Gastrocnemius medialis (tissue), 4 donors: Measurements from ENCODE around the gene AHCYL1. TPM values are rescaled to one million over a fixed set of nuclear protein-coding genes. Genes with fewer than 3 reads are reported as not detected.

Experiments used
- ATAC-seq, 2 donors: fragments of 150-250 bp; one replicate each; pipeline ENCODE4 v1.9.1; 2016
- DNase-seq, 2 donors: peaks; one replicate each; pipeline ENCODE4 v3.0.0-alpha.2; 2019
- H3K27ac ChIP-seq, 4 donors: fragments of 200-600 bp; sonication (generic); 1 replicate in 1 of 4; 2 replicates in 3 of 4; pipeline ENCODE4 v1.5.1; 2016 to 2018; ENCODE audit warnings: mild to moderate bottlenecking in 2 of 4, moderate library complexity in 1 of 4
- H3K27me3 ChIP-seq, 3 donors: fragments of 200-600 bp; sonication (generic) in 2 of 3; 1 replicate in 1 of 3; 2 replicates in 2 of 3; pipeline versions ENCODE4 v1.5.1 to v1.6.0; 2016 to 2019; ENCODE audit warnings: mild to moderate bottlenecking in 1 of 3, moderate library complexity in 1 of 3
- H3K36me3 ChIP-seq, 2 donors: fragments of 200-600 bp; sonication (generic) in 1 of 2; one replicate each; pipeline ENCODE4 v1.5.1; 2017 to 2018
- H3K4me1 ChIP-seq, 2 donors: fragments of 200-600 bp; sonication (generic) in 1 of 2; one replicate each; pipeline ENCODE4 v1.5.1; 2016 to 2017; ENCODE audit warnings: mild to moderate bottlenecking in 2 of 2
- H3K4me3 ChIP-seq, 4 donors: fragments of 200-600 bp; sonication (generic) in 3 of 4; 1 replicate in 1 of 4; 2 replicates in 3 of 4; pipeline ENCODE4 v1.5.1; 2016 to 2019; ENCODE audit warnings: mild to moderate bottlenecking in 2 of 4
- H3K9me3 ChIP-seq, 3 donors: fragments of 200-600 bp; sonication (generic) in 2 of 3; 1 replicate in 1 of 3; 2 replicates in 2 of 3; pipeline ENCODE4 v1.5.1; 2016 to 2019
- CTCF ChIP-seq, 5 experiments: fragments of 450-650 bp in 3 of 5; fragments of 200-600 bp in 2 of 5; sonication (generic) in 2 of 5; IDR thresholded peaks in 4 of 5; conservative IDR thresholded peaks in 1 of 5; 1 replicate in 4 of 5; 2 replicates in 1 of 5; pipeline ENCODE4 v1.5.1; 2016 to 2019; ENCODE audit warnings: antibody characterized with exemption in 5 of 5, mild to moderate bottlenecking in 3 of 5, moderate library complexity in 3 of 5
- POLR2A ChIP-seq, 2 donors: fragments of 450-650 bp; IDR thresholded peaks; one replicate each; pipeline ENCODE4 v1.6.1; 2017; ENCODE audit warnings: antibody characterized with exemption in 2 of 2, mild to moderate bottlenecking in 2 of 2, moderate library complexity in 2 of 2
- in situ Hi-C, 4 donors: fragments of 200-750 bp; cut with MboI; loops; one replicate each; pipeline versions ENCODE4 v1.15.0 to v1.8.0; 2017; ENCODE audit warnings: low sequenced_read_pairs in 4 of 4
- intact Hi-C: fragments of 100-400 bp; cut with DNase I; formaldehyde crosslinking; loops from one replicate; pipeline ENCODE4 v1.15.1; 2023; ENCODE audit warnings: low total_unique reads
- total RNA-seq, 4 donors: library from RNA; depleted of rRNA; stranded (reverse); fragments of >200 nt; gene quantifications; one replicate each; pipeline versions ENCODE4 v1.1.0 to v1.2.3, GENCODE V29; 2016

Gene AHCYL1
- total RNA-seq, 4 donors from 2014 or later: 42.3 to 109 (median 69.6) TPM

GRCh38 chr1:110032327-110032726, 47.8 kb downstream of the AHCYL1 start:
- ATAC-seq: no peak
- in situ Hi-C loops (loop anchor here in 1 of 4 donors (25.0 kb wide), 1 partner anchor 305 kb away; the partner anchor contains the start of gene RBM15), intact Hi-C loops (no loop called here)
- Histone ChIP-seq H3K27me3 (no peaks in the 10 kb centered on the region), H3K36me3 (peaks cover 0 to 1% of the 10 kb centered on the region in 2 donors), H3K4me1 (peaks cover 14 to 20% of the 10 kb centered on the region in 2 donors), H3K27ac (no peak overlapping the region), H3K9me3 (no peaks in the 10 kb centered on the region), H3K4me3 (no peak overlapping the region)
- no peak for DNase-seq
- TF ChIP-seq POLR2A (IDR thresholded peaks at IDR 0.05): no peak
- TF ChIP-seq CTCF (IDR thresholded peaks at IDR 0.05 in 4 of 5, conservative IDR thresholded peaks at IDR 0.05 in 1 of 5): no peak

GRCh38 chr1:110033421-110033820, 48.9 kb downstream of the AHCYL1 start:
- H3K27ac ChIP-seq: no peak overlapping the region
- DNase-seq: no peak
- intact Hi-C loops (no loop called here), in situ Hi-C loops (loop anchor here in 1 of 4 donors (25.0 kb wide), 1 partner anchor 304 kb away; the partner anchor contains the start of gene RBM15)
- no peak for ATAC-seq
- TF ChIP-seq CTCF (IDR thresholded peaks at IDR 0.05 in 4 of 5, conservative IDR thresholded peaks at IDR 0.05 in 1 of 5) (no peak), POLR2A (IDR thresholded peaks at IDR 0.05) (no peak)
- H3K4me3 ChIP-seq: no peak overlapping the region
- no peaks in the 10 kb centered on the region for H3K27me3 ChIP-seq
- H3K4me1 ChIP-seq: peaks cover 14 to 20% of the 10 kb centered on the region in 2 donors
- H3K36me3 ChIP-seq: peaks cover 2 to 12% of the 10 kb centered on the region in 2 donors
- no peaks in the 10 kb centered on the region for H3K9me3 ChIP-seq

- in situ Hi-C loops: loop anchor here in 1 of 4 donors (25.0 kb wide), 1 partner anchor 303 kb away; the partner anchor contains the start of gene RBM15
- peaks cover 2 to 18% of the 10 kb centered on the region in 2 donors for H3K36me3 ChIP-seq
Measured at GRCh38 chr1:110034040-110034450, 49.5 kb downstream of the AHCYL1 start.

GRCh38 chr1:110034451-110035235, 50.1 kb downstream of the AHCYL1 start, which contains the start of gene STRIP1:
Gene STRIP1 (plus strand): TSS chr1:110034624. CDS start chr1:110034638, 14 bp downstream.
- ATAC-seq (peak; percentile 98 to 99), DNase-seq (peak; percentile 87 to 92)
- in situ Hi-C loops: loop anchor here in 1 of 4 donors (25.0 kb wide), 1 partner anchor 303 kb away; the partner anchor contains the start of gene RBM15
- Histone ChIP-seq H3K4me1 (peaks cover 14 to 20% of the 10 kb centered on the region in 2 donors), H3K36me3 (peaks cover 2 to 24% of the 10 kb centered on the region in 2 donors), H3K9me3 (no peaks in the 10 kb centered on the region), H3K27ac (peak within 1 kb of the TSS; percentile 85 to 95 (median 90)), H3K27me3 (no peaks in the 10 kb centered on the region), H3K4me3 (peak within 1 kb of the TSS; percentile 80 to 97 (median 83))
- intact Hi-C loops: loop anchor here (1.0 kb wide), 1 partner anchor 304 kb away; no protein-coding TSS in a partner anchor
- TF ChIP-seq CTCF (IDR thresholded peaks at IDR 0.05 in 4 of 5, conservative IDR thresholded peaks at IDR 0.05 in 1 of 5): no peak
- TF ChIP-seq POLR2A (IDR thresholded peaks at IDR 0.05): peak; percentile 49 to 69

More at GRCh38 chr1:110034040-110034450, 49.5 kb downstream of the AHCYL1 start:
- intact Hi-C loops: loop anchor here (1.0 kb wide), 1 partner anchor 304 kb away; no protein-coding TSS in a partner anchor
- peak overlapping the region; percentile 85 to 95 (median 90) for H3K27ac ChIP-seq
- no peak for DNase-seq
- peak overlapping the region; percentile 80 to 97 (median 83) for H3K4me3 ChIP-seq
- ATAC-seq: no peak
- H3K27me3 ChIP-seq: no peaks in the 10 kb centered on the region
- TF ChIP-seq CTCF (IDR thresholded peaks at IDR 0.05 in 4 of 5, conservative IDR thresholded peaks at IDR 0.05 in 1 of 5) (no peak), POLR2A (IDR thresholded peaks at IDR 0.05) (no peak)
- H3K4me1 ChIP-seq: peaks cover 14 to 20% of the 10 kb centered on the region in 2 donors
- H3K9me3 ChIP-seq: no peaks in the 10 kb centered on the region
